Measurements from ENCODE around the gene NECAP2.

GRCh38 chr1:16441282-16441665 is 750 bp downstream of the NECAP2 start:
- TF ChIP-seq MXI1 (IDR thresholded peaks at IDR 0.05; ENCODE audit: low read depth, low read length), result no peak
- TF ChIP-seq EZH2 (IDR thresholded peaks at IDR 0.05; ENCODE audit: borderline replicate concordance, control insufficient read depth, low read depth, low read length), result no peak
- TF ChIP-seq POLR2AphosphoS5 (IDR thresholded peaks at IDR 0.05; ENCODE audit: low read length), result no peak; the same call in 1 of the 2 replicates
- TF ChIP-seq CTCF (IDR thresholded peaks at IDR 0.05 in 2 of 3, conservative IDR thresholded peaks at IDR 0.05 in 1 of 3; ENCODE audit: control insufficient read depth in 2 of 3, extremely low read depth in 1 of 3, insufficient read depth in 1 of 3, low read depth in 3 of 3, low read length in 3 of 3), result no peak
- no peak for TF ChIP-seq RCOR1 (conservative IDR thresholded peaks at IDR 0.05; ENCODE audit: low read depth, low read length)

Measured in GM12878 (cell line).